ENCODE measurements around the gene VMA21.

VMA21 gene, protein sequence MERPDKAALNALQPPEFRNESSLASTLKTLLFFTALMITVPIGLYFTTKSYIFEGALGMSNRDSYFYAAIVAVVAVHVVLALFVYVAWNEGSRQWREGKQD

DNA sequence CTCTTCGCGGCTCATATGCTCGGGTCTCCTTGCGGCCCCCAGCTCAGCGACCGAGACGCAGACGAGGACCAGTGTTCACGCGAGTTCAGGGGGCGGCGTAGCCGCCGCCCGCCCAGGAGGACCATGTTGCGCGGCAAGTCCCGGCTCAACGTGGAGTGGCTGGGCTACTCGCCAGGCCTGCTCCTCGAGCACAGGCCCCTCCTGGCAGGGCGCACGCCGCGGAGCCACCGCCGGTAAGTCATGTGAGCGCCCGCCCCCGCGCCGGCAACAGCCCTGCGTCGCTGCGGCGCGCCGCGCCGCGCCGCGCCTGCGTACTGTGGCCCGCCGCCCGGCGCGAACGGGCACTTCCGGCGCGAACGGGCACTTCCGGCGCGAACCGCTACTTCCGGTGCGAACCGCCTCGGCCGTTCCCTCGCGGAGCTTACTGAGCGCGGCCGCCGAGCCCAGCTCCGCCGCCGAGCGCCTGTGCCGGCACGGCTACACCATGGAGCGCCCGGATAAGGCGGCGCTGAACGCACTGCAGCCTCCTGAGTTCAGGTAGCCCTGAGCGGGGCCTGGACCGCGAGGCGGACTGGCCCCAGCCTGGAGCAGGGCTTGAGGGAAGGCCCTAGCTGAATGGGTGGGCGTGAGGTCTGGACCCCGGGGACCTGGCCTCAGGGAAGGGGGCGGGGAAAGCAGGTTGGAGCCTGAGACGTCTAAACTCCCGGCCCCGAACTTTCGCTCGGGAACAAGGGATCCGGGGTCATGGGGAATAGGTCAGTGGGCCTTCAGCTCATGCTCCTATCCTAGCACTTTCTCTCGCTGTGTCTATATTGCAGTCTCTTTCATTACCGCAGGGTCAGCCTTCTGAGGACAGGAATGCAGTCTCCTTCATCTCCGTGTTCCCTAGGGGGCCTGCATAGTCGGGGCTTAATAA lies at the start of gene VMA21:
VMA21 (plus strand) TSS at position 382 of the 916 bp plus-strand sequence; CDS start at position 485, 103 bp downstream.
- DNase-seq = peak; percentile 77

DNA sequence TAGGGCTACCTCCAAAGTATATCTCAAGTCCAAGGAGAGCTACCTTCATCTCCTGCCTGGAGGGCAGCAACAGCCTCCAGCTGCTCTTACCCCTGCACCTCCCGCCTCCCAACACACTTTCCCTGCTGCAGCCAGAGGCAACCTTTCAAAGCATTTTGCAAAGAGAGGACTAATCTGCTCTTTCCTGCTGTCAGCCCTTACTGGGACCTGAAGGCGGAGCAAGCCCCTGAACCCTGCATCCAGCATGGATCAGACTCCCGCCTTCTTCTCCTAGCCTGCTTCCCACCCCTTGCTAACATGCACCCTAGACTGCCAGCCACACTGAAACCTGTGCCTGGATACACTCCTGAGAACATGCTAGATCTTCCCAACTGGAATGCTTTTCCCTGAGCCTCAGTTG lies 37.7 kb upstream of the VMA21 start:
- no peak for DNase-seq

DNA sequence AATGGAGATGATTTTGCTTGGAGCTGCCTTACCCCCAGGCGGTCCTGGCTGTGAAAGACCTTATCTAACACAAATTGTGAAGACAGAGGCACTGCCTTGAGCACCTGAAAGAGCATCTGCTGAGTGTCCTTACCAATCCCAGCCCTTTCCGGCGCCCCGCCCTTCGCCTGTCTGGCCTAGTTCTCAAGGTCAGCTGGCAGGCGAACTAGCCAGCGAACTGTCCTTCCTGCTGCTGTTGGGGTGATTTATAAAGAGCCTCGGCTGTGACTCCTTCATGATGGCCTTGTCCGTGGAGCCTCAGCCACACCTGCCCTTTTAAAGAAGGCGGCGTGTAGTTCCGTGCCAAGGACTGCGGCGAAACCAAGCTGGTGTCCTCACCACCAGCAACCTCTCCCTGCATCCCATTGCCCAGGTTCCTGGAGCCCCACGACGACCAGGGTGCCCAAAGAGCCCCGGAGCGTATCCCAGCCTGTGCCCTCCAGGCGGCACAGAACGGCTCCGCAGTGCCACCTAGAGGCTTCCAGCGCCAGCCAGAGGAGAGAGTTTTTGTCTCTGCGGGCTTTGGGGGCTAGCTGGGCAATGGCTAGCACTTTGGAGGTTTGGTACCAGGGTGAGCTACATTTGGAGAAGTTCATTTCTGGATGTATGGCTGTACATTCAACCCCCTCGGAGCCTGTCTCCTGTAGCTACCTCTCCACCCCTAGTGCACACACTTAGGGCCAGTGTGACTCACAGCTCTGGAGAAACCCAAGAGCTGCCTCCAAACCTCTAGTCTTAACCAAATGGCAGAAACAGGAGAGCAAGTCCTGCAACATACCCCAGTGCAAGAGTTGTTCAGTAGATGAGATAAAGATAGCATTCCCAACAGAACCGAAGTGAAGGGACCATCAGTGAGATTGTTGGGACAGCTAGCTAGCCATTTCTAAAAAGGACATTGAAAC lies 36.8 kb upstream of the VMA21 start:
- no peak for DNase-seq

DNA sequence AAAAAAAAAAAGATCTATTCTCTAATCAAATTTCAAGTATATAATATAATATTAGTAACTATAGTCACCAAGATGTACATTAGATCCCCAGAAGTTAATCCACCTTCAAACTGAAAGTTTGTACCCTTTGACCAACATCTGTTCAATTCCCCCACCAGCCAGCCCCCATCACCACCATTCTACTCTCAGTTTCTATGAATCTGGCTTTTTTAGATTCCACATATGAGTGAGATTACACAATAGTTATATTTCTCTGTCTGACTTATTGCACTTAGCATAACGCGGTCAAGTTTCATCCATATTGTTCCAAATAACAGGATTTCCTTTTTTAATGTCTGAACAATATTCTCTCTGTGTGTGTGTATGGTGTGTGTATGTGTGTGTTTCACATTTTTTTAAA lies 33.7 kb upstream of the VMA21 start:
- no peak for DNase-seq

DNA sequence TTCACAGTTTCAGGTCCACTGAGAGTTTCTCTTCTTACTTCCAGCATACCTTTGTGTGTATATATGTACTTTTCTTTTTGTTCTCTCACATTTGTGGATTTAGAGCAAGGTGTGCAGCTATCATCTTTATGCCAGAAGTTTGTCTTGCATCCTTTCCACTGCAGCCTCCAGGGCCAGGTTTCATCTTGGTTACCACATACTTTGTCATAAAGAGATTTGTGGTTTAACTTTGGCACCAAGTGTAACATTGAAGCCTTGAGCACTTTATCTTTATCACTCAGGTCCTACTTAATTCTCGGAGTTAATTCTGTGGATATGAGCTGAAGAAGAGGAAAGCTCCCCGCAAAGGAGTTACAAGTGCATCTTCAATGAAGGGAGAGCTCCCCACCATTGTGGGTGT lies 31.4 kb upstream of the VMA21 start:
- no peak for DNase-seq

DNA sequence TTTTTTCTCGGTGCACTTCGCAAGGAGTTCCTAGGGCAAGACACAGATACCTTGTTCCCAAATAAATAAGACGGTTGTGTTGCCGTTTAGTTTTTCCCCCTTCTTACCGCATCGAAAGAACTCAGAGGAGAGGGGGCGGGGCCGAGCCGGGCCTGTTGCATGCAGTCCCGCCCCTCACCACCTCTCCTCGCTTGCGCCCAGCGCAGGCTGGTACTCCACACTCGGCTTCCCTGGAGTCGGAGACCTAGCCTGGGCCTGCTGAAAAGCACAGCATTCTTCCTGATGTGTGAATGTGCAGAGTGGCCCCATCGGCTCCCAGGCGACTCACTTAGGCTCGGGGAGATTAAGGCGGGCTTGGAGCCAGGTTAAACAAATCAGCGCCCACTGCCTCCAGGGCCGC lies 26.1 kb upstream of the VMA21 start:
- DNase-seq = no peak

DNA sequence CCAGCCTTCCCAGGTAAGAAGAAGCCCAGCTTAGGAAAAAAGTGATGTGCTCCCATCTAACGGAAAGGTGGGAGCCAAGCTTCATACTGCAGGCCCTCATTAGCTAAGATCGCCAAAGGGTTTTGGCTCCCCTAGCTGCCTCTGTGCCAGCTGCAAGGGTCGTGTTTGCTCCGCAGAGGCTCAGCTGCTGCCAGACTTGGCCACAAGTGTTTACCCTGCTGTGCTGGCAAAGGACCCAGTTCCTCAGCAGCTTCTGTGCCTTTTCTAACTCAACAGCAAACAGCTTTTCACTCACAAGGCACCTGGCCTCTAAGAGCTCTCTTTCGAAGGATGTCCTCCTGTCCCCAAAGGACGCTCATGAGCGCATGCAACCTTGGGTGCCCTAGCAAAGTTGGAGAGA lies 12.2 kb upstream of the VMA21 start:
- peak; percentile 71 for DNase-seq

DNA sequence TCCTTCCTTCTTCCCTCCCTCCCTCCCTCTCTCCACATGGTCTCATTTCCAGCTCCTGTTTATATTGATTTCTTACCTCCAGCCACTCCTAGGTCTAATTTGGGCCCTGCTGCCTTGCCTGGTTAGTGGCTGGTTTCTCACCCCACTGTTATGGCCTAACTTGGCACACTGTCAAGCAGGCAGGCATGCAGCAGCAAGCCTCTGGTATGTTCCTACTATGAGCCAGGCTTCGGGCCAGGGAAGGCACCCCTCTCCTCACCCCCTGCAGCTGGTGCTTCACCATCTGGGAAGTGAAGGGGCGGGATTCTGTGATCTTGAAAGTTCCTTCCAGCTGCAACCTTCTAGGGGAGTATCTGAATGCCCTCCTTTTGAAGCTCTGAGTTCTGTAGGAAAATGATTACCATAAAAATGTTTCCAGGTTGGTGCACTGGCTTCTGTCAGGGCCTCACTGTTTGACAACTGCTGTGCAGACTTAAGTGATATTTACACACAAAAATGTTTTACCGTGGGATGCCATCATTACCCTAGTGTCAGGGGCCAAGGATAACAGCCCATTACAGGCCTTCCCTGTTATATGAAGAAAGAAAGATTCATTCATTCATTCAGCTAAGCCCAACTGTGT lies 10.1 kb upstream of the VMA21 start:
- DNase-seq = peak; percentile 49

DNA sequence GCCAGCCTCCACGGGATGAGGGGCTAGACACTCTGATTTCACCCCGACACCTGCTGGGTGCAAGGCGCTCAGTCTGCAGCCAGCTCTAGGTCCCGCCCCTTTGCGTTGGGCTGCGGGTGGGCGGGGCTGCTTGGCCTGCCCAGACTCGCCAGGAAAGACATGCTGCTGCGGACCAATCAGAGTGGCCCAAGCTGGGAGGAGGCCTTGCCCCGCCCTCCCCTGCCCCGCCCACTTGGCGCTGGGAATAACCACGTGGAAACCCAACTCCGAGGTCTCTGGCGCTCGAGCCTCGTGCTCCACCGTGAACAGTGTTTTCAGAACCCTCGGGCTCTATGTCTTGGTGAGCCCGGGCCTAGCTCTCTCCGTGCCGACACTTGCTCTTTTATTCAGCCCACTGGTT lies 5.3 kb upstream of the VMA21 start:
- no peak for DNase-seq

DNA sequence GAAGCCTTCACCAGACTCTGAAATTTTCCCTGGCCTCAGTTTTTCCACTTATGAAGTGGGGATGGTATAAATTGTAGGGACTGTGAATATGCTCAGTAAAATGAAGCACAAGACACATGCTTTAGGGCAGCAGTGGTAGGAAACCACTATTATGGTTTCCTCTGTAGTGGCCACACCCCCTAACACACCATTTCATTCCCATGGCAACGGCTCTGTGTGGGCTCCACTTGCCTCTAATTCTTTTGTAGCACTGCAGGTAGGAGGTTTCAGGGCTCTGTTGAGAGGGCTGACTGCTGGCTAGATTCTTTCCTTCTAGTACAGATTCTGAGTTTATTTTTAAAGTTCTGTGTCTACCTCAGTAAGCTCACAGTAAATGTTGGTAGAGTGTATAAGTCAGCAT lies 3.5 kb upstream of the VMA21 start:
- no peak for DNase-seq

DNA sequence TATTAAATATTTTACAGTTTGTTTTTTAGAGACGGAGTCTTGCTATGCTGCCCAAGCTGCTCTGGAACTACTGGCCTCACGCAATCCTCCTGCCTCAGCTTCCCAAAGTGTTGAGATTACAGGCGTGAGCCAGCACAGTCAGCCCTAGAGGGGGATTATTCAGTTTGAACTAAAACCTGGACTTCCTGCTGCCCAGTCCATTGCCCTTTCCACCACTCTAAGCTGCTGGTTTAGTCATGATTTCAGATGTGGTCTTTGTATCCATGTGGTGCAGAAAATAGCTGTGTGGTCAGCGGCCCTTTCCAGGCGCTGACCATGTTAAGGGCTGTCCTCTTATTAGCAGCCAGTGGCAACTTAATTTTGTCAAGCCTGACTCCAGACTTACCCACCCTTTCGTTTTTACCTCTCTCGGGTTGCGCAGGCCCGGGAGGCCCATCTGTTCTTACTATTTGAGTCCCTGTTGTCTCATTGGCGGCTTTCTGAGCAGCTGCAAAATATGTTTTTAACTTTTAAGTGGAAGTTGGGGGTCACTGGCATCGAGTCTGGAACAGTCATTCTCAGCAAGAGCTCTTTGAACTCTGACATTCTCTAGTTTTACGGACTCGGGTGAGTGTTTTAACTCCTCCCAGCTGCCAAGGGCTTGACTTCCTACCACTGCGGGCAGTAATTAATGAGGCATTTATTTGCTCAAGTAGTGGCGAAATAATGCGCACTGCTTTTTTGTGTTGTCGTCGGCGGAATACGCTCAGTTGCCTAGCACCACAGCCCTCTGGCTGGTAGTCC lies 773 bp upstream of the VMA21 start:
- peak; percentile 47 for DNase-seq

DNA sequence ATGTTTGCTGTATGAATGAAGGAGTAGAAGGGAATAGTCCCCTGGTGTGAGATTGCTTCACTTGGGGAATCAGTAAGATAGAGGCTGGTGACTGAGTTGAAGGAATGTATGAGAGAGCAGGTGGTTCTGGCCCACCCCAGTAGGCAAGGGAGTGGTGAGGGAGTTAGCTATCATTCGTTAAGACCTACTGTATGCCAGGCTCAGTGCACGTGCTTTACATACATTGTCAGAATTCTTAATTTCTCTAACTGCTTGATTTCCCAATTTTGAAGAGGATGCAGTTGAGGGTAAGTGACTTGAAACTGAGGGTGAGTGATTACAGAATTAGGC lies 700 bp downstream of the VMA21 start:
- DNase-seq = no peak

DNA sequence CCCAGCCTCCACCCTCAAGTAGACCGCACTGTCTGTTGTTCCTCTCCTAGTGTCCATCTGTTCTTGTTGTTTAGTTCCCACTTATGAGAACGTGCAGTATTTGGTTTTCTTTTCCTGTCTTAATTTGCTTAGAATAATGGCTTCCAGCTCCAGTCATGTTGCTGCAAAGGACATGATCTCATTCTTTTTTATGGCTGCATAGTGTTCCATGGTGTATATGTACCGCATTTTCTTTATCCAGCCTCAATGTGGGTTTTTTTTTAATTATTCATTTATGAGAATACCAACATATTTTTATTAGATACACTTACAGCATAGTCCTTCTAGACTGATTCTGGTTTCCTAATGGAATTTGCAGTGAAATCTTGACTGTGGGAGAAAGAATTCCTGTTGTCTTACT lies 1.3 kb downstream of the VMA21 start:
- DNase-seq = no peak

DNA sequence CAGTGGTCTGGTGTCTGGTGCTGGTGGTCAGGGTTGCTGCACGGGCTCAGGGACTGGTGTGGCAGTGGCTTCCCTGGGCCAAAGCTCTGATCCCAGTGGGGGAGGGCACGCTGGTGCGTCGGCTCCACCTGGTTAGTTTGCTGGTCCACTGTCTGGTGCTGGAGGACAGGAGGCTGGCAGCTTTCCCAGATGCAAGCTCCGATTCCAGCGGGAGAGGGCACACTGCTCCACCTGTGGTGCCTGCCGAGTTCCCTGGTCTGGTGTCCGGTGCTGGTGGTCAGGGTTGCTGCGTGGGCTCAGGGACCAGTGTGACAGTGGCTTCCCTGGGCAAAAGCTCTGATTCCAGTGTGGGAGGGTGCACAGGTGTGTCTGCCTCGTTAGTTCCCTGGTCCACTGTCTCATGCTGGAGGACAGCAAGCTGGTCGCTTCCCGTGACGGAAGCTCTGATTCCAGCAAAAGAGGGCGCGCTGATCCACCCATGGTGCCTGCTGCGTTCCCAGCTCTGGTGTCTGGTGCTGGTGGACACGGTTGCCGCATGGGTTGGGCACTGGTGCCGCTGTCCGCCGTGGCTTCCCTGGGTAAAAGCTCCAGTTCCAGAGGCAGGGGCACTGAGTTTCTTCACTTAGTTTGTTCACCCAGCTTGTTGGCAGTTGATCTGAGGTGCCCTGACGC lies 5.8 kb downstream of the VMA21 start:
- DNase-seq = no peak

DNA sequence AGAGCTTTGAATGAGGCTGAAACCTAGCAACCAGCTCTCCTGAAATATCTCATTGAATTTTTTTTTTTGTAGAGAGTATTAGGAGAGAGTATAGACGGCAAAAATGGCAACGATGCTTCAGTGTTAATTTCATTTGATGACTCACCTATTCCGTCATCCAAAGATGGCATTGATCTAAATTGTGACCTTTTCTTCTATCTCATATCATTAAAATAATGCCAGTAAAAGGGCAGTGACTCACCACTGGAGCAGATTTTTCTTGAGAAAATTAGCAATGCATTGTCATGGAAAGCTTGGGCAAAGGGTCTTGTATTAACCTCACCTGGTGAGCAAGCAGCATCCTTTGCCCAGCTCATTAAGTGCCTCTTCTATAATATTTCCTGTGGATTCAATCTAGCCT lies 19.6 kb downstream of the VMA21 start:
- DNase-seq = no peak

DNA sequence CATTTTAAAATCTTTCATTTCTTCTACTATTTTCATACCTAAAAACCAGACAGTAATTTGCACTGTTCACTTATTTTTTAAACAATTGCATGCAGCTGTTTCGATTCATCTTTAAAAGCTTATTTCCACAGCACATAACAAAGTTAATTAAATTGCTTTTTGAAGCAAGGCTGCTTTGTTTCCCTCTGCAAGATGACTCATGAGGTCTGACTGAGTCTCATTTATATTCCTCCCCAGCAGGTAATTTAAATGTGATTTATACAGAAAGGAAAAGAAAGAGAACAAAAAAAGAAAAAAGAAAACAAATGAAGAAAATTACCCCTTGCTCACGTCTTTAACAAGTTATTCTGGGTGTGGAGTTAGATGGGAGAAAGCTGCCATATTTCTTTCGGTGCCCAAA lies 22.8 kb downstream of the VMA21 start:
- no peak for DNase-seq

DNA sequence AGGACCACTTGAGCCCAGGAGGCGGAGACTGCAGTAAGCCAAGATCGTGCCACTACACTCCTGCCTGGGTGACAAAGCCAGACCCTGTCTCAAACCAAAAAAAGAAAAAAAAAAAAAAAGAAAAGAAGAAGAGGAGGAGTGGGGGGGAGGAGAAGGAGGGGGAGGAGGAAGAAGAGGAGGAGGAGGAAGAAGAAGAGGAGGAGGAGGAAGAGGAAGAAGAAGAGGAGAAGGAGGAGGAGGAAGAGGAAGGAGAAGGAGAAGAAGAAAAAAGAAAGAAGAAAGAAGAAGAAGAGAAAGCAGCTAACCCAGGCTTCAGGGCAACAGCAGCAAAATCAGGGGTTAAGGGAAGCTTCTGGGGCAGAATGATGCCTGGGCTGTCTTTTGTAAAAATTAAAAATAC lies 27.5 kb downstream of the VMA21 start:
- no peak for DNase-seq

DNA sequence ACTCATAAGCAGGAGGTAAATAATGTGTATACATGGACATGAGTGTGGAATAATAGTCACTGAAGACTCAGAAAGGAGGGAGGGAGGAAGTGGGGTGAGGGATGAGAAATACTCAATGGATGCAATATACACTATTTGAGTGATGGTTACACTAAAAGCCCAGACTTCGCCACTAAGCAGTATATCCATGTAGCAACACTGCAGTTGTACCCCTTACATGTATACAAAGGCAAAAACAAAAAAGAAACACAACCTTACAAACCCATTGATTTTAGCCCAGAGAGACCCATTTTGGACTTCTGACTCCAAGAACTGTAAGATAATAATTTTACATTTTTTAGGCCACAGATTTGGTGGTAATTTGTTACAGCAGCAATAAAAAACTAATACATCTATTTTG lies 51.5 kb downstream of the VMA21 start:
- DNase-seq = no peak

DNA sequence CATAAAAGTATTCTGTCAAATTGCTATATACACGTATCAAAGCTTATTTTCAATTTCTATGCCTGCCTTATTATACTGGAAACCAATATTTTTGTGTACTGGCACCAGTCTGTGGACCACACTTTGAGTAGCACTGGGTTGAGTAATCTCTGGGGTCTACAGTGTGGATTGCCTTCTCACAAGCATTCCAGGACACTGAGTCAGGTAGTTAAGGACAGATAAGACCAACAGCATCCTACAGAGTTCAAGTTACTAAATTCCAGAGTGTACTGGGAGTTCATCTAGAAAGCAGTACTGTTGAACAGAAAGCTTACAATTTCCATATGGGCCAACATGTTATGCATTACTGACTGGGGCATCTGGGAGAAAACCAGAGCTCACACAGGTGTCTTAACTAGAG lies 61.8 kb downstream of the VMA21 start:
- no peak for DNase-seq

All from NCI-H1694 treated with DMSO at 0.1 percent for 48 hours (cell line).